LNCAP (cell line): ENCODE measurements around the gene PTPRD.

ENCODE experiments used
- TF ChIP-seq, protein P1 (sequence below): fragments of 450-650 bp; IDR thresholded peaks from 2 replicates; pipeline ENCODE4 v1.5.1; 2017; ENCODE audit warnings: mild to moderate bottlenecking

Gene PTPRD

DNA sequence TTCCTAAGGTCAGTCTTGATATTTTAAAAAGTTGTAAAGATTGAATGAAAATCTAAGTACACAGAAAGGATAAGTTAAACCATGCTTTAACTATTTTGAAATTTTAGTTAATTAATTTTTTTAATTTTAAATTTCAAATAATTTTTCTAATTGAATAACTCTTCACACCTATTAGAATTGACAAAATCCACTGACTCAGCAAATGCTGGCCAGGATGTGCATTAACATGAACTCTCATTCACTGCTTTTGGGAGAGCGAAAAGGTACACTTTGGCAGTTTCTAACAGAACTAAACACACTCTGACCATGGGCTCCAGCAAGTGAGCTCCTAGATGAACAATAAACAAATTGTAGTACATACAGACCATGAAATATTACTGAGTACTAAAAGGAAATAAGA, 209.5 kb downstream of the PTPRD start:
- TF ChIP-seq, protein P1, sequence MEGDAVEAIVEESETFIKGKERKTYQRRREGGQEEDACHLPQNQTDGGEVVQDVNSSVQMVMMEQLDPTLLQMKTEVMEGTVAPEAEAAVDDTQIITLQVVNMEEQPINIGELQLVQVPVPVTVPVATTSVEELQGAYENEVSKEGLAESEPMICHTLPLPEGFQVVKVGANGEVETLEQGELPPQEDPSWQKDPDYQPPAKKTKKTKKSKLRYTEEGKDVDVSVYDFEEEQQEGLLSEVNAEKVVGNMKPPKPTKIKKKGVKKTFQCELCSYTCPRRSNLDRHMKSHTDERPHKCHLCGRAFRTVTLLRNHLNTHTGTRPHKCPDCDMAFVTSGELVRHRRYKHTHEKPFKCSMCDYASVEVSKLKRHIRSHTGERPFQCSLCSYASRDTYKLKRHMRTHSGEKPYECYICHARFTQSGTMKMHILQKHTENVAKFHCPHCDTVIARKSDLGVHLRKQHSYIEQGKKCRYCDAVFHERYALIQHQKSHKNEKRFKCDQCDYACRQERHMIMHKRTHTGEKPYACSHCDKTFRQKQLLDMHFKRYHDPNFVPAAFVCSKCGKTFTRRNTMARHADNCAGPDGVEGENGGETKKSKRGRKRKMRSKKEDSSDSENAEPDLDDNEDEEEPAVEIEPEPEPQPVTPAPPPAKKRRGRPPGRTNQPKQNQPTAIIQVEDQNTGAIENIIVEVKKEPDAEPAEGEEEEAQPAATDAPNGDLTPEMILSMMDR: no peak

DNA sequence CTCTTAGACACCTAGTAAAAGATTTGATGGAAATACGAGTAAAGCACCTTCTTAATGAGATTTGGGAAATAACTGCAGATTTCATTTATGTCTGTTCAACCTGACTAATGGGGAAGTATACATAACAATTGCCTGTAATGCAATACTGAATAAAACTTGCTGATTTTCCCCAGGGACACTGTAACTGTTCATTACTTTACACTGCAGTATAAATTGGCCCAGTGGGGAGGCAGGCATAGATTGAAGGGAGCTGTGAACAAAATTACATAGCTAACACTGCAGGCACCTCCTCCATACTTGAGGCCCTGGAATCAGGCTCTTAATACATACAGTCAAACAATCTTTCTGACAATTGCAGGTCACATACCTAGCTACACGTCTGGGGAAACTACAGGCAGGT, 216.2 kb downstream of the PTPRD start:
- TF ChIP-seq, protein P1: no peak

DNA sequence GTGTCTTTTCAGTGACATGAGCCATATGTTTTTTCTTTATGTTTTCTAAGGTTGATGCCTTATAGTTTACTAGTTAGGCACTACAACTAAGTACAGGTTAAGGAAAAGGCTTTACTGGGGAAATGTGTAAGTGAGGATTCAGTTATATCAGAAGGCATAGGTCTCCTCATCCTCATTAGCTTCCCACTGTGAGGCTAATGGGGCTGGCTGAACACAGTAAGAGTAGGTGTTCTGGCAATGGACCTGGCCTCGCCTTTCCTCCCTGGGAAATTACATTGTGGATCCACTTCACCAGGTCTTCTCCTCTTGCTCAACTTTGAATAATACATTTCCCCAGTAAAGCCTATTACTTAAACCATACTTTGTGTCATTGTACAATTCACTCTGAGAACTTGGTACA, 225.5 kb downstream of the PTPRD start:
- TF ChIP-seq, protein P1: no peak

DNA sequence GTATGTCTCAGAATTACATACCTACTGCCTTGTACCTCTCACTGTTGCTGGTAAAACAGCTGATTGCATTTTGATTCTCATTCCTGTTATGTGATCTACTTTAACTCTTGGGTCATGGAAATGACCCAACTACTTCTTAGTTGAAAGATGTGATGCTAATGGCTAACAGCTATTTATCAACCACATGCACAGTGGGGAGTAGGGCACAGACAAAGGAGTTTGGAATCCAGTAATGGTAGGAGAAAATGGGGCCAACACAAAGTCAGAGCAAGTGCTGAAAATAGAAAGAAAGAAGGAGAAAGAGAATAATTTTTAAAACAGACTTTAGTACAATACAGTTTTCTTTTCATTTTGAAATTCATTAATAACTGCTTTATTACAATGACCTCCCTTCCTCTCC, 241.0 kb downstream of the PTPRD start:
- TF ChIP-seq, protein P1: no peak

DNA sequence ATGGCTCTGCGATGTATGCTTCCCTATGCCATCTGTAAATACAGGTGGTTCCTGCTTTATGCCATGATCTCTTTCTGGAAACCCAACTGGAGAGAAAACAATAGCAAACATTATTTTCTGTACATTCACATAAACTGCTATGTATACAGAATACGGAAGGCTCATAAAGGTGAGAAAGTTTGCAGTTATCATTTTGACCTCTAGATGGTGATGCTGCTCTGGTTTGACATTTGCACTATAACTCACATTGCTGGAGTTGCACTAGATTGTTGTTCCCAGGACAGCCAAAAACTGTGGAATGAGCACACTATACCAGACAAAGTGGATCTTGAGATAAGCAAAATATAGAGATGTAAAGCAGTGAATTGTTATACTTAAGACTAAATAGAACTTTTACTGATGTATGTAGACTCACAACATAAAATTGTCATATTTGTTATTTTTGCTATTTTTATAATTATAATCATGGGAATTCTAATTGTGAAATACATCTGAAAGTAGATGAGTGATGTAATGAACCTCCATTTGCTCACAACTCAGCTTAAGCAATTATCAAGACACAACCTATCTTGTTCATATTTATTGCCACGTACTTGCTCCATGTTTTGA, 246.5 kb downstream of the PTPRD start:
- TF ChIP-seq, protein P1: peak; percentile 77

DNA sequence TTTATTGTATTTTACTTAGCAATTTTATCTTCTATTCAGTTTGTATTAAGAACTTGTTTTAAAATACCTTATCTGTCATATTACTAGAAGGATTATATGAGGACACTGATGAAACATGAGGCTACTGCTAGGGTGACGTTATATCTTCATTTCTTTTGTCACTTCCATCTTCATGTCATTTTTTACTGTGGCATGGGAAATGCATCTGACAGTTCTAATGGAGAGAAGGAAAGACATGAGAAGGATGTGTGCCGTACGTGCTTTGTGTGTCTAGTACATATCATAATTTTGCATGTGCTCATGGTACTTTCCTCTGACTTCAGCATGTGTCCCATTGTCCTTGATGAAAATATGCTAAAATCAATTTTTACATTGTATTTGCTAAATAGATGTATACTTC, 258.2 kb downstream of the PTPRD start:
- TF ChIP-seq, protein P1: no peak

DNA sequence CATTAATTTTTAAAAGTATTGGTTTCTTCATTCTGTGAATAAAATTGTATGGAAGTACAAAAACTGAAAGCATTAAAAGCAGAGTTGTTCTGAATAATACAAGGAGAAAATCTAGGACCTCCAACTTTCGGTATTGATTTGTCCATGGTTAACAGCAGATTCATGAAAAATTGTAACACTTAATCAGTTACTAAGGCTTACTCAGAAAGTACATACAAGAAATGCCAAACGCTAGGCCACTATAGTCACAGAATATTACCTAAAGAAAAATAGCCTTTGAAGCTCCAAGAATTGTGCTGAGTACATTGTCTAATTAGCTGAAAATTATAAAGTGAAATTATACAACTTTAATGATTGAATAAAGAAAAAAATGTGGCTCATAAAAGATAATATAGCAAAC, 271.7 kb downstream of the PTPRD start:
- TF ChIP-seq, protein P1: no peak

DNA sequence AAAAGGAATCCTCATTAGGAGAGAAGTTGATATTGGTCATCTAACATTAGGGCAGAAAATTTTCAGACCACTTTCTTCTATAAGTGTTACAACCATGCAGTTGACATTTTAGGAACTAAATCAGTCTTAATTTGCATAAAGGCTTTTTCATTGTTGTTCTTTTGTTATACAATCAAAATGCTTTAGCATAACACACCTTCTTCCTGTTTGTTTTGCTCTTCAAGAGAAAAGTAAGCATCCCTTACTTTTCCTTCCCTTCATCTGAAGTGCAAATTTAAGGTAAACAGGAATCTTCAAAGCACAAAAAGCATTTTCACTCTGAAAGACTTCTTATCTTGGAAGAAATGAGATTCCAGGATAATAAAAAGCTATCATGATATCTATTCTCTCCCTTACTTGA, 273.6 kb downstream of the PTPRD start:
- TF ChIP-seq, protein P1: no peak
